Measurements from ENCODE around the gene SPRED2. TPM values are rescaled to one million over a fixed set of nuclear protein-coding genes. Genes with fewer than 3 reads are reported as not detected.

SPRED2 gene
- total RNA-seq, 1 donor from 2014 or later: 56.9 TPM

DNA sequence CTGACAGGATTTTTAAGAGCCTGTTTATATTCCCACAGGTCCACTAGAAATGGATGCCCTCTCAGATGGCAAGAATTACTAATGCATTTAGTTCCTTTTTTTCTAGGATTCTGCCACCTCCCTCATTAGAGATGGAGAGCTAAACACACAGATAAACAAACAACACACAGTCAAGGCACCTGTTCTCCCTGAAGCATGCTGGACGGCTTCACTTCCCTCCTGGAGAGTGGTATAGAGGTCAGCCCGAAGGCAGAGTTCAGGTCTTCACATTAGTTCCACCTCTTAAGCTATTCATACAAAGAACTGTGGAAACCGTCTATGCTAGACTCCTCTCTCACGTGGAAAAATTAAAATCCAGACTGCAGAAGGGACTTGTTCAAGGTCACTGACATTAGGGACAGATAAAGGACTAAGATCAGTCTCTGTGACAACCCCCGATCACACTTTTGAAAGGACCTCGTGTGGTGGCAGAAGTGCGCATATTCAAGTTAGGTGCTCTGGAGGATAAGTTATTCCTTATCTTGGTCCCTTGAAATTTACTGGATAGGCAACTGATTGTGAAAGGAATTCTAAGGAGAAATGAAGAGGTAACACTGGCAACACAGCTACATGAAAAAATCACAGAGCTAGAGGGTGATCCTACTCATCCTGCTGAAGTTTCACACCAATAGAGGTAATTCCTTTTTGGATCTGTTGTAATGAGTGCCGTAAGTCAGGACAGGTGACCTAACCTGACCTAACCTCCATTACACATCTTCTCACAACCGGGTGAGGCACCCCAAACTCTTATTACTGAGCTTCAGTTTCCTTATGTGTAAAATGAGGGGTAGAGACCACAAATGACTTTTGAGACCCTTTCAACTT is 75.1 kb downstream of the SPRED2 start:
- no peaks in the 10 kb centered on the region for H3K27me3 ChIP-seq
- H3K27ac ChIP-seq: no peak overlapping the region
- no peak for ATAC-seq
- H3K4me1 ChIP-seq: peaks cover 28% of the 10 kb centered on the region
- H3K4me3 ChIP-seq: no peak overlapping the region
- no peaks in the 10 kb centered on the region for H3K9me3 ChIP-seq
- TF ChIP-seq, protein P1, sequence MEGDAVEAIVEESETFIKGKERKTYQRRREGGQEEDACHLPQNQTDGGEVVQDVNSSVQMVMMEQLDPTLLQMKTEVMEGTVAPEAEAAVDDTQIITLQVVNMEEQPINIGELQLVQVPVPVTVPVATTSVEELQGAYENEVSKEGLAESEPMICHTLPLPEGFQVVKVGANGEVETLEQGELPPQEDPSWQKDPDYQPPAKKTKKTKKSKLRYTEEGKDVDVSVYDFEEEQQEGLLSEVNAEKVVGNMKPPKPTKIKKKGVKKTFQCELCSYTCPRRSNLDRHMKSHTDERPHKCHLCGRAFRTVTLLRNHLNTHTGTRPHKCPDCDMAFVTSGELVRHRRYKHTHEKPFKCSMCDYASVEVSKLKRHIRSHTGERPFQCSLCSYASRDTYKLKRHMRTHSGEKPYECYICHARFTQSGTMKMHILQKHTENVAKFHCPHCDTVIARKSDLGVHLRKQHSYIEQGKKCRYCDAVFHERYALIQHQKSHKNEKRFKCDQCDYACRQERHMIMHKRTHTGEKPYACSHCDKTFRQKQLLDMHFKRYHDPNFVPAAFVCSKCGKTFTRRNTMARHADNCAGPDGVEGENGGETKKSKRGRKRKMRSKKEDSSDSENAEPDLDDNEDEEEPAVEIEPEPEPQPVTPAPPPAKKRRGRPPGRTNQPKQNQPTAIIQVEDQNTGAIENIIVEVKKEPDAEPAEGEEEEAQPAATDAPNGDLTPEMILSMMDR (IDR thresholded peaks at IDR 0.05): no peak
- no peaks in the 10 kb centered on the region for H3K36me3 ChIP-seq
- no peak for DNase-seq
- intact Hi-C loops (cut with DNase I): no loop called here

DNA sequence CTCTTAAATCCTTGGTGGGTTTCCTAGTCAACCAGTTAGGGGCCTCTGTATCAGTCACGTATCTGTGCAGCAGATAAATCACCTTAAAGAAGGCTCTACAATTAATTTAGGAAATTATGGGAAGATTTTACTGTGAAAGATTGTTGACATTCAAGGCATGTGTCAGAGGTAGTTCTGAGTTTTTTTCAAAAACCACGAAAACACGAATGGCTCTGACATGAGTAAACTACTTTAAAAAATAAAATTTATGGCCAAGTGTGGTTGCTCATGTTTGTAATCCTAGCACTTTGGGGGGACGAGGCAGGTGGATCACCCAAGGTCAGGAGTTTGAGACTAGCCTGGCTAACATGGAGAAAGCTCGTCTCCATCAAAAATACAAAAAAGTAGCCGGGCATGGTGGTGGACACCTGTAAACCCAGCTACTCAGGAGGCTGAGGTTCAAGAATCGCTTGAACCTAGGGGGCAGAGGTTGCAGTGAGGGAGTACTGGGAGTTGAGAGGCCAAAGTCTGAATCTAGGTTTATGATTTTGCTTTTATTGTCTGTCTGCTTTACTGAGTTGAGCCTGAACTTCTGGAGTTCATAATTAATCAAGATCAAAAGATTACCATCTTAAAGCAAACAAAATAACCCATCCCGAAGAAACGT is 77.1 kb downstream of the SPRED2 start:
- intact Hi-C loops (cut with DNase I): no loop called here
- Histone ChIP-seq H3K9me3 (no peaks in the 10 kb centered on the region), H3K4me3 (no peak overlapping the region), H3K27me3 (no peaks in the 10 kb centered on the region), H3K36me3 (no peaks in the 10 kb centered on the region), H3K27ac (no peak overlapping the region), H3K4me1 (peaks cover 47% of the 10 kb centered on the region)
- DNase-seq: no peak
- TF ChIP-seq, protein P1 (IDR thresholded peaks at IDR 0.05): no peak
- no peak for ATAC-seq

DNA sequence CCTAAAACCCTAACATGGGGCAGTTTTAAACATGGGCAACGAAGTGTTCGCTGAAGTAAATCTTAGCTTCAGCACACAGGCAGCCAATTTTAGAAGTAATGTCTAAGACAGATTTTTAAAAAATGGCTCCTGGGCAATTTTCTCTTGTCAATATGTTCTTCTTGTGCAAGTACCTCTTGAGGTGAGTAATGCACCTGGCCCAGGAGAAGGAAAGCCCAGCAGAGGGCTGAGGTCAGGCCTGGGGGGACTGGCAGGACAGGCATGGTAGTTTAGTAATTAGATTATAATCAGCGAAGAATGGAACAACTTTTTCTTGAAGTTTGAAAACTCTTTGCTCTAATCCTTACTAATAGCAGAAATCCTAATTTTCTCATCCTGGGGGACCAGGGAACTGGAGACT is 77.6 kb downstream of the SPRED2 start:
- Histone ChIP-seq H3K36me3 (no peaks in the 10 kb centered on the region), H3K9me3 (no peaks in the 10 kb centered on the region), H3K27me3 (no peaks in the 10 kb centered on the region), H3K27ac (no peak overlapping the region), H3K4me3 (no peak overlapping the region), H3K4me1 (peaks cover 52% of the 10 kb centered on the region)
- ATAC-seq: peak; percentile 26
- TF ChIP-seq, protein P1 (IDR thresholded peaks at IDR 0.05): no peak
- no peak for DNase-seq
- intact Hi-C loops (cut with DNase I): no loop called here

DNA sequence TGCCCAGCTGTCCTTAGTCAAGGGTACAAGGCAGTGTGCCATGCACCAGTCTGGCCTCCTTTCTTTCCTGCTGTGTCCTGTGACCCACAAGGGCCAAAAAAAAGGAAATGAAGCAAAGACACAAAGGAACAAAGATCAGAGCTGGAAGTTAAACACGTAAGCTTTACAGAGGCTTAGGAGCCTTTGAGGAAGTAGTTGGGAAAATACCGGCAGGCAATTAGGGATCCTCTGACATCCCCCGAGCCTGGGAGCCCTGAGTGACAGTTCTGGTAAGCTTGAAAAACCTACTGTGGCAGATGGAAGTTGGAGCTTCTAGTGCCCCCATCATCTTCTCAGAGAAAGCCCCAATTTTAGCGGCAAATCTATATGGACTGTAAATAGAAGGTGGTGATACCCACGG is 78.5 kb downstream of the SPRED2 start:
- Histone ChIP-seq H3K4me1 (peaks cover 50% of the 10 kb centered on the region), H3K27me3 (no peaks in the 10 kb centered on the region), H3K9me3 (no peaks in the 10 kb centered on the region), H3K36me3 (no peaks in the 10 kb centered on the region), H3K4me3 (no peak overlapping the region), H3K27ac (no peak overlapping the region)
- ATAC-seq (peak; percentile 44), DNase-seq (no peak)
- TF ChIP-seq, protein P1 (IDR thresholded peaks at IDR 0.05): no peak
- intact Hi-C loops (cut with DNase I): no loop called here

DNA sequence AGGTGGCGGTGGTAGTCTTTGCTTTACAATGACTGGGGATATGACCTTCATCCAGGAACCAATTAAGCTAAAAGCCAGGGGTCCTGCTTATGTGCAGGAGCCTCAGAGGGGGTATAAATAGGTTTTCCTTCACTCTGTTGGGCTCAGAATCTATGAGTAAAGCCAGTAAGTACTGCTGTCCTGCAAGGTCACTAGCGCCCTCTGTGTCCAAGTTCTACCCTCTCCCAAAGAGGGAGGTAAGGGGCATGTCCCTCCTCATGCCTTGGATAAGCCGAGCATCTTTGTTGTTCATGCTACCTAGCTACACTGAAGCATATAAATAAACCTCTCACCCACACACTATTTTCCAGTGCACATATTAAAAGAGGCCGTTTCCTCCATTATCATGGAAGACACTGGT is 79.4 kb downstream of the SPRED2 start:
- ATAC-seq (no peak), DNase-seq (no peak)
- Histone ChIP-seq H3K4me3 (no peak overlapping the region), H3K4me1 (peaks cover 41% of the 10 kb centered on the region), H3K27ac (no peak overlapping the region), H3K27me3 (no peaks in the 10 kb centered on the region), H3K36me3 (no peaks in the 10 kb centered on the region), H3K9me3 (no peaks in the 10 kb centered on the region)
- TF ChIP-seq, protein P1 (IDR thresholded peaks at IDR 0.05): no peak
- intact Hi-C loops (cut with DNase I): no loop called here

All from upper lobe of right lung (tissue), 1 donor.